SHP77 treated with DMSO at 0.1 percent for 48 hours (cell line): ENCODE data around the gene RAB4B.
"Not testable (repeated sequence)": the region's sequence is repeated elsewhere in the genome, so short reads cannot be mapped to it uniquely, and the experiment has no call there.

ENCODE experiments used
- DNase-seq: peaks from one replicate; lab custom pipeline; 2025; lab: John Stamatoyannopoulos, UW

RAB4B gene

DNA sequence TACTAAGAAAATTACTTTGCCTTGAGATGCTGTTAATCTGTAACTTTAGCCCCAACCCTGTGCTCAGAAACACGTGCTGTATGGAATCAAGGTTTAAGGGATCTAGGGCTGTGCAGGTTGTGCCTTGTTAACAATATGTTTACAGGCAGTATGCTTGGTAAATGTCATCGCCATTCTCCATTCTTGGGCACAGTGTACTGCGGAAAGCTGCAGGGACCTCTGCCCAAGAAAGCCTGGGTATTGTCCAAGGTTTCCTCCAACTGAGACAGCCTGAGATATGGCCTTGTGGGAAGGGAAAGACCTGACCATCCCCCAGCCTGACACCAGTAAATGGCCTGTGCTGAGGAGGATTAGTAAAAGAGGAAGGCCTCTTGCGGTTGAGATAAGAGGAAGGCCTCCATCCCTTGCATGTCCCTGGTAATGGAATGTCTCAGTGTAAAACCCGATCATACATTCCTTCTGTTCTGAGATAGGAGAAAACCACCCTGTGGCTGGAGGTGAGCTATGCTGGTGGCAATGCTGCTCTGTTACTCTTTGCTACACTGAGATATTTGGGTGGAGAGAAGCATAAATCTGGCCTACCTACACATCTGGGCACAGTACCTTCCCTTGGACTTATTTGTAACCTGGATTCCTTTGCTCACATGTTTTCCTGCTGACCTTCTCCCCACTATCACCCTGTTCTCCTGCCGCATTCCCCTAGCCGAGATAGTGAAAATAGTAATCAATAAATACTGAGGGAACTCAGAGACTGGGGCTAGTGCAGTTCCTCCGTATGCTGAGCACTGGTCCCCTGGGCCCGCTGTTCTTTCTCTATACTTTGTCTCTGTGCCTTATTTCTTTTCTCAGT lies 44.9 kb downstream of the RAB4B start:
- not testable (repeated sequence) for DNase-seq

DNA sequence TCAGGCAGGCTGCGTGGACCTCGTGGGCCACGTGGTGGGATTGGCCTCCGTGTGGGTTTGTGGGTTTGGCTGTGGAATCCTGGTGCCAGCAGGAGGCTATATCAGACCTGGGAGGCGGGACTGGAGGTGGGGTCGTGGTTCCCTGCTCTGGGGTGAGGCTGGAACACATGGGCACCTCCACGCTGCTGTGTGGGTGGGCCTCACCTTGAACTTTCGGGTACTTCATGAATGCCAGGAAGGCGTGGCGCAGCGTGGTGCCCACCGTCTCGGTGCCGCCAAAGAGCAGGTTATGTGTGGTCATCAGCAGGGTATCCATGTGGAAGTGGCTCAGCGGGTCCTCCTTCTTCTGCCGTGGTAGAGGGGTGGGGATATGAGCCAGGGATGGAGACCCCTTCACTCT lies 46.9 kb downstream of the RAB4B start:
- not testable (repeated sequence) for DNase-seq

DNA sequence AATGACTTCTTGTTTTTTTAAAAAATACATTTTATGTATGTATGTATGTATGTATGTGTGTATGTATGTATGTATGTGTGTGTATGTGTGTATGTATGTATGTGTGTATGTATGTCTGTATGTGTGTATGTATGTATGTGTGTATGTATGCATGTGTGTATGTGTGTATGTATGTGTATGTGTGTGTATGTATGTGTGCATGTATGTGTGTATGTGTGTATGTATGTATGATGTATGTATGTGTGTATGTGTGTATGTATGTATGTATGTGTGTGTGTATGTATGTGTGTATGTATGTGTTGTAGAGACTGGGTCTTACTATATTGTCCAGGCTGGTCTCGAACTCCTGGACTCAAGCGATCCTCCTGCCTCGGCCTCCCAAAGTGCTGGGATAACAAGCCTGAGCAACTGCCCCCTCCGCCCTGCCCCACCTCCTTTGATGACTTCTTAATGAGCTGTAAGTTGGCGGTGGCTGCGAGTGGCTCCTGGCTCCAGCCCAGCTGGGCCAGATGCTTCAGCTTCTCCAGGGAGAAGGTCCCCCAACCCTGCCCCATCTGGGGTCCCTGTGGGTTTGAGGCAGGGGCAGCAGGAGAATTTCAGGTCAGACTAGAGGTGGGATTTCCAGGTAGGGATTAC lies 47.5 kb downstream of the RAB4B start:
- not testable (repeated sequence) for DNase-seq

DNA sequence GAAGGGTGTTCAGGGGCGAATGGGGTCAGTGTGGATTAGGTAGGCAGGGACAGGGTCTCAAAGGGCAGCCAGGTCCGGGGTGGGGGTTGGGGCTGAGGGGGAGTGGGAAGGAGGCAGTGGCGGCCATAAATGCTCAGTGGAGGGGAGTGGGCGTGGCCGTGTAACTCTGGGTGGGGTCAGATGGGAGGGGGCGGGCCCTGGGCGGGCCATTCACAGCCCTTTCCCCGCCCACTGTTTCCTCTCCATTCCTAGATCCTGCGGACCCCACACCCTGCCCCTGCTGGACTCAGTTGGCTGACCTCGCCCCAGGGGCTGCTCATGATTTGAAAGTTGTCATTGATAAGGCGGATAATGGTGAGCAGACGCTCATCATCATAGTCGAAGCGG lies 48.3 kb downstream of the RAB4B start:
- not testable (repeated sequence) for DNase-seq

DNA sequence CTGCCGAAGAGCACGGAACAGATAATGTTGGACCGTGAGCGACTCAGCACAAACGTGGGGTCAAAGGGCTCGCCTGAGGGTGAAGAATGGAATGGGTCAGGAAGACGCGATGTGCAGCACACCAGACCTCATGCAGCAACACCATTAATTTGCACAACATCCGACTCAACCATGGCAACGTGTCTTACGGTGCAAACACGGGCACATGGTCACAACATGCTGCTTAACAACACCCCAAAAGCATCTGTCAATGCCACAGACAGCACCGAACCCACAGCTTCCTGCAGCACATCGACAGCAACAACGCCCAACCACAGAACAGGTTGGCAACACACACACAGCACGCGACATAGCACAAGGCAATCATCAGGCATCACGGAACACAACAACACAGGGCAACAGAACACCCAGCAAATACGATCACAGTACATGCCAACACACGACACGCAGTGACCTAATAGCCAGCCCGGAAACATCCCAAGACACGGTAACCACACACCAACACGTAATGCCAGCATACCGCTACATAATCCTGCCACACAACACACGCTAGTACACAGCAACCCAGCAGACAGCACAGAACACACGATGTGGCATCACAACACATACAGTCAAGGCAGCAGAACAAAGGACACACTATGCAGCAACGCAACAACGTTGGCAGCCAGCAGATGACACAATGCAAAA lies 48.8 kb downstream of the RAB4B start:
- DNase-seq = not testable (repeated sequence)

DNA sequence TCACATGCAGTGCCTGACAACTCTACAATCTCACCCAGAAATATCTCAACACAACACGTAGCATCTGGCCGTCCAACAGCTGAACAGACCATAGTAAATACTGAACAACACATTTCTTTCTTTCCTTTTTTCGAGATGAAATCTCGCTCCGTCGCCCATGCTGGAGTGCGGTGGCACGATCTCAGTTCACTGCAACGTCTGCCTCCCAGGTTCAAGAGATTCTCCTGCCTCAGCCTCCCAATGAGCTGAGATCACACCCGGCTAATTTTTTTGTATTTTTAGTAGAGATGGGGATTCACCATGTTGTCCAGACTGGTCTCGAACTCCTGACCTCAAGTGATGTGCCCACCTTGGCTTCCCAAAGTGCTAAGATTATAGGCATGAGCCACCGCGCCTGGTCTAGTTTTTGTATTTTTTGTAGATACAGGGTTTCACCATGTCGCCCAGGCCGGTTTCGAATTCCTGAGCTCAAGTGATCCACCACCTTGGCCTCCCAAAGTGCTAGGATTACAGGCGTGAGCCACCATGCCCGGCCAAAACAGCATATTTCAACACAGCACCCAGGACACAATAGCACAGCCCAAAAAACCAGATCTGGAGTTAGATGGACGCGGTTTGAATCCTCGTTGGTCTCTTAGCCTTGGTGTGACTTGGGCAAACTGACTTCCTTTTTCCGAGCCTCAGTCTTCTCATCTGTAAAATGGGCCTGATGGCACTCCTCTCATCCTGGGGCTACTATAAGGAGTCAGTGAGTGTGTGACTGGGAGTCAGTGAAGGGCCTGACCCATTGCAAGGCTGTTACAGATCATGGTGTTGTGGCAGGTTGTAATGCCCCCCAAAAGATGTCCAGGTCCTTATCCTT lies 49.6 kb downstream of the RAB4B start:
- no peak for DNase-seq

DNA sequence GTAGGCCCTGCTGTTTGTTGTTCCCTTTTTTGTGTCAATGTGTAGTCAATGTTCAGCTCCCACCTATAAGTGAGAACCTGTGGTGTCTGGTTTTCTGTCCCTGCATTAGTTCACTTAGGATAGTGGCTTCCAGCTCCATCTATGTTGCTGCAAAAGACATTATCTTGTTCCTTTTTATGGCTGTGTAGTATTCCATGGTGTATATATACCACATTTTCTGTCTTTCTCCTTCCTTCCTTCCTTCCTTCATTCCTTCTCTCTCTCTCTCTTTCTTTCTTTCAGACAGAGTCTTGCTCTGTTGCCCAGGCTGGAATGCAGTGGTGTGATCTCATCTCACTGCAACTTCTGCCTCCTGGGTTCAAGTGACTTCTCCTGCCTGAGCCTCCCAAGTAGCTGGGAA lies 51.2 kb downstream of the RAB4B start:
- no peak for DNase-seq

DNA sequence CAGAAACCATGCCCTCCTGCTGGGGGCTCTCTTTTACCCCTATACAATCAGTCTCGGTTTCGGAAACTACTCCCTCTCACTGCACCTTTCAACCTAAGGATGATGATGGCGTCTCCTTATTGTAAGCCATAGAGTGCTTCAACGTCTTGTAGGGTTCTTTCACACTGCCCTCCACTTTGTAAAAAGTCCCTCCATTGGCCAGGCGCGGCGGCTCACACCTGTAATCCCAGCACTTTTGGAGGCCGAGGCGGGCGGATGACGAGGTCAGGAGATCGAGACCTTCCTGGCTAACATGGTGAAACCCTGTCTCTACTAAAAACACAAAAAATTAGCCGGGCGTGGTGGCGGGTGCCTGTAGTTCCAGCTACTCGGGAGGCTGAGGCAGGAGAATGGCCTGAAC lies 52.7 kb downstream of the RAB4B start:
- not testable (repeated sequence) for DNase-seq

DNA sequence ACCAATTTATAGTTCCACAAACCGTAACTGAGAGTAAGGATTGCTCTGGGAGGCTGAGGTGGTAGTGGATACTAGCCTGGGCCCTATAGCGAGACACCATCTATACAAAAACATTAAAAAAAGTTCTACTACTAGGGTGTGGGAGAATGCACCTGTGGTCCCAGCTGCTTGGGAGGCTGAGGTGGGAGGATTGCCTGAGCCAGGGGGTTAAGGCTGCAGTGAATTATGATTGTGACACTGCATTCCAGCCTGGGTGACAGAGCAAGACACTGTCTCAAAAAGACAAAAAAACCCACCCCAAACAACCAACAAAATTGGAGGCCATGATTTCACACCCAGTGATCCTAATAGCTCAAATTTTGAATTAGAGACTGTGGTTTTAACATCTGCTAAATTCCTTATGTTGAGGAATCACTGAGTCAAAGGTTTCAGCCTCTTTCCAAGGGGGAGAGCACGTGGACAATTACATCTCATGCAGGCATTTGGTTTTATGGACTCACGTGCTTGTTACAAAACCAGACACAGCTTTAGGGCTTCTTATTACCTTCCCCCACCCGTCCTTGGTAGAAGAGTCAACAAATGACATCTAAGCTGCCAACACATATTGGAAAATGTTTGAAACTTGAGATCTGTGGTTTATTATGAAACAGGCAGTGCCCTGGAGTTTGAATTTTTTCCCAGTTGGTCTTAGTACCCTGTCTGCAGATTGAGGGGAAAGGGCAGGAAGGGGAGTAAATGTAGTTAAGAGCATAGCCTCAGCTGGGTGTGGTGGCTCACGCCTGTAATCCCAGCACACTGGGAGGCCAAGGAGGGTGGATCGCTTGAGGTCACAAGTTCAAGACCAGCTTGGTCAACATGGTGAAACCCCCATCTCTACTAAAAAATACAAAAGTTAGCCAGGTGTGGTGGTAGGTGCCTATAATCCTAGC lies 53.7 kb downstream of the RAB4B start:
- DNase-seq = no peak

DNA sequence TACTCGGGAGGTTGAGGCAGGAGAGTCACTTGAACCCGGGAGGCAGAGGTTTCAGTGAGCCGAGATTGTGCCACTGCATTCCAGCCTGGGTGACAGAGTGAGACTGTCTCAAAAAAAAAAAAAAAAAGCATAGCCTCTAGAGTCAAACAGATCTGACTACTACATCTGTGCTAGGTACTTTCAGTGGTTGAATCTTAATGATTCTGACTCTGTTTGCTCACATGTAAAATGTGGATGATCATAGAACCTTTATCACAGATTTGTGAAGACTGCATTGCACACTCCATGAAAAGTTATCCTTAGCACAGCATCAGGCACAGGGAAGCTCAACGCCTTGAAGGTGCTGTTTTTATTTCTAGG lies 54.4 kb downstream of the RAB4B start:
- DNase-seq = not testable (repeated sequence)

DNA sequence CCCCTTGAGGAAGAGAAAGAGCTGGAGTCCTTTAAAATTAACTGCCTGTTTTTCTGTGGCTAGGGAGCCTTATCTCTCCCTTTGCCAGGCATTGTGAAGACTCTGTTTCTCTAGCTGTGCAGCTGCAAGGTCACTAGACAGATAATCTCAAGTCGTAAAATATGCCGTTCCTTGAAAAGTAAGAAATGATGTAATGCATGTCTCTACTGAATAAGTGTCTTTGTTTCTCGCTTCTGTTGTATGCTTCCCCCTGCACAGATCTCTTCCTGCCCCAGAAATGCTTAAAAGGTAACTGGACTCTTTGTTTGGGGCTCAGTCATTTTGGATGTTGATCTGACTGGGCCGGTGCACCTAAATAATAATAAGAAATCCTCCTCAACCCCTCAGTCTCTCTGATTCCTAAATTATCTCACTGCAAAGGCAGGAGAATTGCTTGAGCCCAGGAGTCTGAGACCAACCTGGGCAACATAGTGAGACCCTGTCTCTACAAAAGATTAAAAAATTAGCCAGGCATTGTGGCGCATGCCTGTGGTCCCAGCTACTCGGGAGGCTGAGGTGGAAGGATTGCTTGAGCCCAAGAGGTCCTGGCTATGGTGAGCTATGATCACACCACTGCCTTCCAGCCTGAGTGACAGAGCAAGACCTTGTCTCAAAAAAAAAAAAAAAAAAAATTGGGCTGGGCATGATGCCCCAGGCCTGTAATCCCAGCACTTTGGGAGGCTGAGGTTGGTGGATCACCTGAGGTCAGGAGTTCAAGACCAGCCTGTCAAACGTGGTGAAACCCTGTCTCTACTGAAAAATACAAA lies 55.9 kb downstream of the RAB4B start:
- DNase-seq = not testable (repeated sequence)

DNA sequence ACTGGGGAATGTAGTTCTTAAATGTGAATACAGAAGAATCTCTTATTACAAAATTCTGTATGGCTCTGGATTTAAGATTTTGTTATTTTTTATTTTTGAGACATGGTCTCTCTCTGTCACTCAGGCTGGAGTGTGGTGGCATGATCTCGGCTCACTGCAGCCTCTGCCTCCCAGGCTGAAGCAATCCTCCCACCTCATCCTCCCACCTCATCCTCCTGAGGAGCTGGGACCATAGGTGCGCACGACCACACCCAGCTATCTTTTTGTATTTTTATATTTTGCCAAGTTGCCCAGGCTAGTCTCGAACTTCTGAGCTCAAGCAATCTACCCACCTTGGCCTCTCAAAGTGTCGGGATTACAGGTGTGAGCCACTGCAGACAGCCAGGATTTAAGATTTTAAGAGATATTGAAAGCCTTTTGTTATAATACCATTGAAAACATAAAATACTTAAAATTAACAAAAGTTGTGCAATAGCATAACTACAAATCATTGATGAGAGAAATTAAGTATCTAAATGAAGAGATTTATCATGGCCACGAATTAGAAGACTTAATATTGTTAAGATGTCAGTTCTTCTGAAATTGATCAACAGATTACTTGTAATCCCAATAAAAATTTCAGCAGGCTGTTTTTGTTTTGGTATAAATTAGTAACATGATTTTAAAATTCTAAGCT lies 58.8 kb downstream of the RAB4B start:
- no peak for DNase-seq

DNA sequence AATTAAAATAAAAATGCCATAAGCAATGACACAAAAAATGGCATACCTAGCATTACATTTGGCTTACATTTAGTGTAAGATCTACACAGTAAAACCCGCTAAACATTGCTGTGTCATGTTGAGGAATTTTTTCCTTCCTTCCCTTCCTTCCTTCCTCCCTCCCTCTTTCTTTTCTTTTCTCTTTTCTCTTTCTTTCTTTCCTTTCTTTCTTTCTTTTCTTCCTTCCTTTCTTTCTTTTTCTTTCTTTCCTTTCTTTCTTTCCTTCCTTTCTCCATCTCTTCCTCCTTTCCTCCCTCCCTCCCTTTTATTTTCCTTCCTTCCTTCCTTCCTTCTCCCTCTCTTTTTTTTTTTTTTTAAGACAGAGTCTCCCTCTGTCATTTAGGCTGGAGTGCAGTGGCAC lies 60.4 kb downstream of the RAB4B start:
- not testable (repeated sequence) for DNase-seq

DNA sequence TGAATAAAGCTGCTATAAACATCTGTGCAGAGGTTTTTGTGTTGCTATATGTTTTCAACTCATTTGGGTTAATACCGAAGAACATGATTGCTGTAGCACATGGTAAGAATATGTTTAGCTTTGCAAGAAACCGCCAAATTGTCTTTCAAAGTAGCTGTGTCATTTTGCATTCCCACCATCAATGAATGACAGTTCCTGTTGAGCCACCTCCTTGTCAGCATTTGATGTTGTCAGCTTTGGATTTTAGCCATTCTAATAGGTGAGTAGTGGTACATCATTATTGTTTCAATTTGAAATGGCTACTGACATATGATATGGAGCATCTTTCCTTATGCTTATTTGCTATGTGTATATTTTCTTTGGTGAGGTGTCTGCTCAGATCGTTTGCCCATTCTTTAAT lies 64.0 kb downstream of the RAB4B start:
- DNase-seq = not testable (repeated sequence)

DNA sequence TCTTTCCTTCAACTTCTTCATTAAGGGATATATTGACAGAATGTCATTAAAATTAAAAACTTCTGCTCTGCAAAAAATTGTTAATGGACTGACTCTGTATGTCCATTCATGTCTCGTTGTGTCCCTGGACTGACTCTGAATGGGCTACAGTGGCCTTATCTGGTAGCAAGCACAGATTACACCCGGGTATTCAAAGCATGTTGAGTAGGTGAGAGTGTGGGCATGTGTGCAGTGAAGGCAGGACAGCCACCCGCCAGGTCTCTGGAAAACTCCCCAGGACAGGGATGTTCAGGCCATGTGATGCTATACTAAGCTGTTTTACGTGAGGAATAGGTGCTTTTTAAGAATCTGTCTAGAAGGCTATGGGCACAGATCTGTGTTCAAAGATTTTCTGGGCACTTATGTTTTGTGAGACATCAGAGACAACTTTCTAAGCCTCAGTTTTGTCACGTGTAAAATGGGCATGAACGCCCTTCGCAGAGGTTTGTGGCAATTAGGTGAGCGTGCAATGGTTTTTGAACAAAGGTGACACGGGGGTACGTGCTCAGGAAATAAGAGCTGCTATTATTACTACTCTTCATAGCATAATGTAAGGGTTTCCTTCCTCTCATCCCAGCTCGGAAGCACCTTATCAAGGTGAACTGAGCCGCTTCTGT lies 65.1 kb downstream of the RAB4B start:
- DNase-seq = not testable (repeated sequence)

DNA sequence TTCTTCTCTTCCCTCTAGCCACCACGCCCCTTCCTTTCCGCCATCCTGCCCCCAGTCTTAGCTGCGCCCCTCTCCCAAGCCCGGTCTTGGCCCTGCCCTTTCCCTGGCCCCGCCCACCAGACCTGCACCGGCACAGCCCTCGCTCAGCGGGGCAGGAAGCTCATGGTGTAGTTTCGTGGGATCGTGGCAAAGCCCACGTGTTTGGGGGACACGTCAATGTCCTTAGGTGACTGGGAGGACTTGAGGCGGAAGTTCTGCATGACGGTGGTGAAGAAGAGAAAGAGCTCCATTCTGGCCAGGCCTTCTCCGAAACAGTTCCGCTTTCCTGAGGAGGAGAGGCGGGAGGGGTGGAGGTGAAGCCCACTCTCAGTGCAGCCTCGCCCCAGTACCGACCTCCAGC lies 65.6 kb downstream of the RAB4B start:
- DNase-seq = not testable (repeated sequence)
